NCI-H460 (cell line): ENCODE data around the gene DAP3. TPM values are rescaled to one million over a fixed set of nuclear protein-coding genes. Genes with fewer than 3 reads are reported as not detected.
"Not testable (repeated sequence)": the region's sequence is repeated elsewhere in the genome, so short reads cannot be mapped to it uniquely, and the experiment has no call there.

Source experiments
- DNase-seq: peaks from one replicate; pipeline ENCODE4 v3.0.0-alpha.2; 2016; ENCODE audit warnings: low read depth; ENCODE audit errors: extremely low read depth
- polyA plus RNA-seq: library from polyadenylated mRNA; depleted of rRNA; stranded (reverse); fragments of >200 nt; gene quantifications from 2 replicates; pipeline ENCODE4 v1.2.3, GENCODE V29; 2014; cell fraction: nucleus; rRNA removed
- total RNA-seq: library from RNA; depleted of rRNA; stranded (reverse); fragments of >200 nt; shearing (Covaris generic); gene quantifications from 2 replicates; pipeline ENCODE4 v1.2.3, GENCODE V29; 2014; rRNA removed

The DAP3 gene
- 171 and 188 TPM in 2 replicates for total RNA-seq
- 321 and 481 TPM in 2 replicates for polyA plus RNA-seq

DNA sequence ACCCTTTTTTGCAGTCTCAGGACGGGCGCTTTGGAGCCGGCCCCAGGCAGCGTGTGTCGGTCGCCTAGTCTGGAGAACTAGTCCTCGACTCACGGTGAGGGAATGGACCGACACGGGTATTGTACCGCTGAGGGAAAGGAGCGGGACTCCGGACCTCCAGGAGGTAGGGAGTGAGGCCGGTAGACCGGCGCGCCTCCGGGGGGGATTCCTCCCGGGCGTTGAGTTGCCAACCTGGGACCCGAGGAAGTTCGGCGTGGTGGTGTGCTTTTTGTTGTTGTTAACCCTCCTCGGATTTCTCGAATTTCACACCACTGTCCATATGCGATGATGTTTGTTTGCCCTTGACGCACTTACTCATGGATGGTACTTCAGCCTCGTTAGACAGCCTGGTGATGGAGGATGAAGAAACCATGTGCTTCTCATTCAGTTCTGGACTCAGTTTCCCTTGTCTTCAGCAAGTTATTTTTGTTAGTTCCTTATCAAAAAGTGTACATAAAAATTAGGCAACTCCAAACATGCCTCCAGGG lies at the start of gene DAP3:
TSS of gene DAP3 (plus strand) at position 11 of the 527 bp plus-strand sequence. CDS start 20,689 bp downstream, outside the sequence.
- DNase-seq = not testable (repeated sequence)

DNA sequence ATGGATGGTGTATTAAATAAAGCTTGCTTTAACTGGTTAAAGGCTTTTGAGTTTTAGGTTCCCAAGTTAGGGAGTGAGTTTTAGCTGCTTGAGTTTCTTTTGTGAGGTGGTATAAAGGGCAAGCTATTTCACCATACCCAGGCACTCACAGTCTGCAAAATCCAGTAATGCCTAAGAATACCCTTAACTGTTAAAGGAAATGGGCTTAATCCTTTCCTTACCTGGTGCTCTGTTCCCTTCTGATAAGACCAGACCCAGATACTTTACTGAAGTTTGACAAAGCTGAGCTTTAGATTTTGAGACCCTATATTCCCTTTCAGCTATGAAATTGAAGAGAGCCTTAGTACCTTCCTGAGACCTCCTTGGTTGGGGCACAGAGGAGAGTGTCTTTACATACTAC lies 48.5 kb upstream of the DAP3 start:
- DNase-seq = no peak

DNA sequence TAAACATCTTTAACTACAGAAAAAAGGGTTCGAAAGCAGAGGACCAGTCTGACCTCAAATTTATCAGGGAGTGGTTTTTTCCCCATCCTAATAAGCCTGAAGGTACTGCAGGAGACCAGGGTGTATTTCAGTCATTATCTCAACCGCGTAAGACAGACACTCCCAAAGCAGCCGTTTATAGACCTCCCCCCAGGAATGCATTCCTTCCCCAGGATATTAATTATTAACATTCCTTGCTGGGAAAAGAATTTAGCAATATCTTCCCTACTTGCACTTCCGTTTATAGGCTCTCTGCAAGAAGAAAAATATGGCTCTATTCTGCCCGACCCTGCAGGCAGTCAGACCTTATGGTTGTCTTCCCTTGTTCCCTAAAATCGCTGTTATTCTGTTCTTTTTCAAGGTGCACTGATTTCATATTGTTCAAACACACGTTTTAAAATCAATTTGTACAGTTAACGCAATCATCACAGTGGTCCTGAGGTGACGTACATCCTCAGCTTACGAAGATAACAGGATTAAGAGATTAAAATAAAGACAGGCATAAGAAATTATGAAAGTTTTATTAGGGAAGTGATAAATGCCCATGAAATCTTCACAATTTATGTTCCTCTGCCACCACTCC lies 46.2 kb upstream of the DAP3 start:
- not testable (repeated sequence) for DNase-seq

GRCh38 chr1:155643230-155643629 lies 45.7 kb upstream of the DAP3 start:
- no peak for DNase-seq

DNA sequence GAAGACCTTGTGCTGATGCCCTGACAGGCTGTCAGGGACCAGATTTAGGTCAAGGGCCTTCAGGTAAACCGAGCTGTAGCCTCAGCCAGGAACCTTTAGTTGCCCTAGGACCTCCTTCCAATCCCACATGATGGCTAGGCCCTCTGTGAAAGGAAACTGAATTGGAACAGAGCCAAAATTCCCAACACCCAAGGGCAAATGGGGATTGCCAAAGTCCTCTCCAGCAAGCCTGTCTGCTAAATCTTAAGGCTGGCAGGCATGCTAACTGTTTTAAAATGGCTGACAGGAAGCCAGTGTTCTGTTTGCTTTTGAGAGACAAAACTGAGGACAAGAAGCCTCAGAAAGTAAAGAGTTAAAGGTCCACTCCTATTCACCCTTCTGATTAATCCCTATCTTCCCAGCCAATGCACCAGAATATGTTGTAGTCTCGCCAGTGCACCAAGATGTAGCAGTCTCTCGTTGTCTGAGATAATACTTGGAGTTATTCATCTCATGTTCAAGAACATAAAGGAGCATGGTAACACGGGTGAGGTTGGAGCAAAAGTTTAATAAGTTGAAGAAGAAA lies 43.8 kb upstream of the DAP3 start:
- DNase-seq = no peak

GRCh38 chr1:155645648-155646047 lies 43.2 kb upstream of the DAP3 start:
- no peak for DNase-seq

GRCh38 chr1:155646307-155646706 lies 42.6 kb upstream of the DAP3 start:
- no peak for DNase-seq

DNA sequence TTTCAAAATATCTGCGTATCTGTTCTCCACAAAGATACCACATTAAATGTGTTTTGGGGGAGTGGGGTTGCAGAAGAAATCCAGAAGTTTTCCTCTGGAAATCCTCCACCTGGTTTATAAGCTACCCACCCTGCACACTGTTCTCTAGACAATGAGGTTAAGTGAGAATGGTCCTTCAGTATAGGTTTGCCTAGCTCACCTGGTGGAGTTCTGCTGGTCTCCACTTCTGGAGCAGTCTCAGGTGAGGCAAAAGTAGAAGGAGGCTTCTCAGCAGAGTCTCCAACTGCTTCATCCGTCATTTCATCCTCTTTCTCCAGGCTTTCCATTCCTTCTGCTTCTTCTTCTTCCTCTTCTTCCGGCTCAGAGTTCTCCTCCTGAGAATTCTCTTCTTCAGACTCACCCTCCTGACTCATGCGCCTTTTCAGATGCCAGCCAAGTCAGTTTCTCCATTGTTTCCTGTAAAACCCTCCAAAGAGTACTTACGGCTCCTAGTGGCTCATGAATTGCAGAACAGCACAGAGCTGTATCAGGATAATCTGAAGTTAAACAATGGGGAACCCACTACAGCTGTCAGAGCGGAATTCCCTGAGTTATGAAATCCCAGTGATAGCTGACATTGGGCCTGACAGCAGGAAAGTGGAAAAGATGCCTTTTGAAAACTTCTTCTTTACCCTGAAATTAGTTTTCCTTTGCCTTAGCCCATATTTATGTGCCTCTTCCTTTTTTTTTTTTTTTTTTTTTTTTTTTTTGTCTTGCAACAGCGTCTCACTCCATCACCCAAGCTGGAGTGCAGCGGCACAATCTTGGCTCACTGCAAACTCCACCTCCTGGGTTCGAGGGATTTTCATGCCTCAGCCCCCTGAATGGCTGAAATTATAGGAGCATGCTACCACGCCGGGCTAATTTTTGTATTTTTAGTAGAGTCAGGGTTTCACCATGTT lies 40.4 kb upstream of the DAP3 start:
- peak; percentile 91 for DNase-seq

- no peak for DNase-seq
Measured at GRCh38 chr1:155649676-155650075, 39.2 kb upstream of the DAP3 start.

DNA sequence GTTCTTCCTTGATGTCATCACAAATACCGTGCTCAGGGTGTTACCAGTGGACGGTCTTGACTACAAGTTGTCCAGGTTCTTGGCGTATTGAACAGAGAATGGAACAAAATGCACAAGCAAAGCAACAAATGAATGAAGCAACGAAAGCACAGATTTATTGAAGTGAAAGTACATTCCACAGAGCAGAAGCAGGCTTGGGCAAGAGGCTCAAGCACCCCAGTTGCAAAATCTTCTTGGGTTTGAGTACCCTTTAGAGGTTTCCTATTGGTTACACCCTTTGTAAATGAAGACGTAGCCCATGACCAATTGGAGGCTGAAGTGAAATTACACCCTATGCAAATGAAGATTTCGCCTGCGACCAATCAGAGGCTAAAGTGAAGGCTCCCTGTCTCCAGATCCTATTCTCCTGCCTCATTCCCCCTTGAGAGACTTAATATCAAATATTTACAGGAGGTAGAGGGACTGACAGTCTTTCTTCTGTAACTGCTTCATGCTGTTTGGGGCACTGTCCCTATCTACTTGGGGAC lies 38.6 kb upstream of the DAP3 start:
- DNase-seq = peak; percentile 98

DNA sequence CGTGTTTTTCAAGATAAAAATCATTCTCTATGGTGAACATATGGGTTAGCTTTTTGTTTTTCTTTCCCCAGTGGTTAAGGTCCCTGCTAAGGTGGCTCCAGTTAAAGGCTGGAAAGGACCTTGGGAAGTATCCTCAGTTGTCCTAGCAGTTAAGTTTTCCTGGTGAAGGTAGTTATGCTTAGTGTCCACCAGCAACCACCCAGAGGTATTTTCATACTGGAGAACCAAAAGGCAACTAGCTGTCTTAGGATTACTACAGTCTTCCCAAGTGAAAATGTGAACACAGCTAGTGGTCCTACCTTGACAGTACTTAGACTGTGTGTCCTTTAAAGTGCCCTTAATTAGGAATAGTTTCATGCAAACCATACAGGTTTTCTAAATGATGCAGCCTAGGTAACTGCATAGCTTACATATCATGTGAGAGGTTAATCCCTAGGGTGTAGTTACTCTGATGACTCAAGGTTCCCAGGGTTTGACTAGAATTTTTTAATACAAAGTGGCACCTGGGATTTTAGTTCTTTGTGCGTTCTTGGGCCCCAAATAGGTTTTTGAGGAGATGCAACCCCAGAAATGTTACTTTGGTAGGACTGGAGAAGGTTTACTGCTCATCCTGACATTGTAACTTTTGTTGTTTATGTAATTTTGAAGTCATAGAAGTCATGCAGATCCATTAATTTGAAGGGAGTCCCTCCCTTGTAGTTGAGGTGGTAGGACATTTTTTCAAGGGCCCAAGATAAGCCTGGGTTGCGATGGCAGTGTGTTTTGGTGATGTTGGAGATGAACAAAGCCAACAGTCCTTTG lies 36.8 kb upstream of the DAP3 start:
- no peak for DNase-seq

DNA sequence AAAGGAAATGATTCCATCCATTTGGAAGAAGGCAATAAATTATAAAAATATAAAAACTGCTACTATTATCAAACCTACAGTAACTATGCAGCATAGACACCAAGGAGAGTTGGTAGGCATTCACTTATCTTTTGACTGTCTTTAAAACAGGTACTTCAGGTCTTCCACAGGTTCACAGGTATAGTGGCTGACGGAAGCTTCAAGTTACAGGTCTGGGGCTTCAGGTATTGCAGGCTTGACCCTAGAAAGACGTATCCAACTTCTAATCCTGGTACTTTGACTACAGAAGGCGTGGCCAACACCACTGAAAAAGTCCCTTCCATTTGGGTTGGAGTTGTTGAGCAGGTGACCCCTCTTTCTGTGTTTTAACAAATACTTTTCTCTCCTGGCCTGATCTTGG lies 35.9 kb upstream of the DAP3 start:
- DNase-seq = no peak

GRCh38 chr1:155657463-155657862 lies 31.4 kb upstream of the DAP3 start:
- DNase-seq = no peak

DNA sequence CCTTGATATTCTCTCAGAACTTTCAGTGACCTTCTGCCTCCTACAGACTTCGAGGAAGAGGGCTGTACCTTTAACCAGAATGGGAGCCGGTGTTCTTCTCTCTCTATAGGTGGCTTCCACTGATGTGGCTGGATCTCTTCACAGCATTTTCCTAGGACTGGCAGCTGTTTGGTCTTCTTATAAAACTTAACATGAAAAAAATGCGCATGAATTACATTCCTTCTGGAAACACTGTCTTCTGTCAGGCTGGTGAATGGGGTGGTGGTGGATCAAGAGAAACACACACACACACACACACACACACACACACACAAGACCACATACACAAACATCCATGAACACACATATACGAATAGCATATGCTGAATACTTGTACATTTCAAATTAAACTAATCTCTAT lies 27.7 kb upstream of the DAP3 start:
- DNase-seq = not testable (repeated sequence)

DNA sequence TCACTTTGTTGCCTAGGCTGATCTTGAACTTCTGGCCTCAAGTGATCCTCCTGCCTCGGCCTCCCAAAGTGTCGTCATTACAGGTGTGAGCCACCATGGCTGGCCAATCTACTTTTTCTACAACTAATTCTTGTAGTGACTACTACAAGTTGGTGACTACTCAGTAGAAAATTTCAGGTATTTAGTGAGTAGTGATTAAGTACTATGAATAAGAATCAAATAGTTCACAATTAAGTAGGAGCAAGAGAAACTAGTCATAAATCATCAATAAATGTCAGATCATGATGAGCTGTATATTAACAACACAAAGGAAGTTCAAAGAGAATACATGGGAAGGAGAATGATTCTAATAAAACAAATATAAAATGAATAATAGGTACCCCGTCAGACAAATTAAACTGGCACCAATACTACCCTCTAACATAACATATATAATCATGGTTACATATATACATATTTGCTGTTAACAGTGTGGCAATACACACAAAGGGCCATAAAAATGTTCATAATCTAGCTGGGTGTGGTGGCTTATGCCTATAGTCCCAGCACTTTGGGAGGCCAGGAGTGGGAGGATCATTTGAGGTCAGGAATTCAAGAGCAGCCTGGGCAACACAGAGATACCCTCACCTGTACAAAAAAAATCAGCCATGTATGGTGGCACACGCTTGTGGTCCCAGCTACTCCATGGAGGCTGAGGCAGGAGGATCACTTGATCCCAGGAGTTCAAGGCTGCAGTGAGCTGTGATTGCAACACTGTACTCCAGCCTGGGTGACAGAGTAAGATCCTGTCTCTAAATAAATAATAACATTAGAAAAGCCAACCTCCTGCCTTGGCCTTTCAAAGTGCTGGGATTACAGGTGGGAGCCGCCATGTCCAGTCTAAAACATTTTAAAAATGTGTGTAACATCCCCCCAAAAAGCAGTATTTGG lies 19.4 kb upstream of the DAP3 start:
- no peak for DNase-seq

DNA sequence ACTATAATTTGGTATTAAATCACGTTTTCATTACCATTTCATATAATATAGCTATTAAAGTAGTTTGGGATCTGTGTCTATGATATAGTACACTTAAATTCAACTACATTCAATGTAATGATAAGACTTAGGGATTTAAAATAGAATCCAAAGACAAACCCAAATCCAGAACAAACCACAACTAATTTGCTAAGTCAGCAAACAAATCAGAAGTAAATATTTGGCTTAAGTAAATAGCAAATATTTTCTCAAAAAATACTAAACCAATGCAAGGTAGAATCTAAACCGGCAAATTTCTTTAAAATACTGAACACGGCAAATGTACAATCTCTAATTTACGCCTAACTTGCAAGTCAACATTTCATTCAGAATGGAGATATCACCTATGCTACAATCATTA lies 17.1 kb upstream of the DAP3 start:
- no peak for DNase-seq

DNA sequence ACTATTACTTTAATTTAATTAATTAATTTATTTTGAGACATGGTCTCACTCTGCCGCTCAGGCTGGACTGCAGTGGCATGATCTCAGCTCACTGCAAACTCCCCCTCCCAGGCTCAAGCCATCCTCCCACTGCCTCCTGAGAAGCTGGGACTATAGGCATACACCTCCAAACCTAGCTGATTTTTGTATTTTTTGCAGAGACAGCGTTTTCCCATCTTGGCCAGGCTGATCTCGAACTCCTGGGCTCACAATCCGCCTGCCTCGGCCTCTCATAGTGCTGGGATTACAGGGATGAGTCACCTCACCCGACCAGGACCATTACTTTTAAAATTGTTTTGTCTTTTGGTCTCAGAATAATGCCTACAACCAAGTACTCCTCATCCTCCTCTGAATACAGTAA lies 15.9 kb upstream of the DAP3 start:
- DNase-seq = no peak

DNA sequence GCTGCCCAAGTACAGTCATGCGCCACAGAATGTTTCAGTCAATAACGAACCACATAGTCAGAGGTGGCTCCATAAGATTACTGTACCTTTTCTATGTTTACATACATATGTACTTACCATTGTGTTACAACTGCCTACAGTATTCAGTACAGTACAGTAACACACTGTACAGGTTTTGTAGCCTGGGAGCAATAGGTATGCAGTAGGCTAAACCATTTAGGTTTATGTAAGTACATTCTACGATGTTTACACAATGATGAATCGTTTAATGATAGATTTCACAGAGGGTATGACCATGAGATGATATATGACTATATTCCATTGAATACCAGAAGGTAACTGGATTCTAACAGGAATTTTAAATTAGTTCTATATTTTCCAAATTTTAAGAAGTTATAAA lies 10.9 kb upstream of the DAP3 start:
- no peak for DNase-seq

- DNase-seq = not testable (repeated sequence)
Measured at GRCh38 chr1:155678992-155679391, 9.9 kb upstream of the DAP3 start.
